Hematopoietic multipotent progenitor cell treated with erythropoietin and hydrocortisone succinate and interleukin-3 and kit ligand, for 4 days (in vitro differentiated cells): ENCODE results near the gene KLHDC7B.

Experiments
- DNase-seq: peaks from one replicate; pipeline ENCODE4 v3.0.0-alpha.2; 2015

The KLHDC7B gene

GRCh38 chr22:50545522-50546325, at the start of gene KLHDC7B:
KLHDC7B (plus strand) TSS chr22:50545899; CDS start chr22:50546244, 345 bp downstream.
- DNase-seq = peak; percentile 74

DNA sequence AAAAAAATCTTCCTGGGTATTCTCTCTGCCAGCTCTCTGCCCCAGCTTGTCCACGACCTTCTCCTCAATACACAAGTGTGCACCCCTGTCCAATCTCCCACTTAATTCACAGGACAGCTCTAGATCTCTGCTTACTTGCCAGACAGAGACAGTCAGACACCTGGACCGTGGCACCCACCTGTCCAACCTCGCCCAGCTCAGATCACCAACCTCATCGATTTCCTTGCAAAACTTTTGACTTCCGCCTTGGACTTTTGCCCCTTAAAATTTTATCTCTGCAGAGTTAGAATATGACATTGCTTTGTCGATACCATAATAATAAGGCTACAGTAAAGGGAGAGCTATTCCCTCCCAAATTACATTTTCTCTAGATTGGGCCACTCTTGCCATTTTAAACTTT, 48.6 kb upstream of the KLHDC7B start:
- no peak for DNase-seq

- DNase-seq = peak; percentile 86
These were observed 47.3 kb upstream of the KLHDC7B start for GRCh38 chr22:50498322-50498890.

DNA sequence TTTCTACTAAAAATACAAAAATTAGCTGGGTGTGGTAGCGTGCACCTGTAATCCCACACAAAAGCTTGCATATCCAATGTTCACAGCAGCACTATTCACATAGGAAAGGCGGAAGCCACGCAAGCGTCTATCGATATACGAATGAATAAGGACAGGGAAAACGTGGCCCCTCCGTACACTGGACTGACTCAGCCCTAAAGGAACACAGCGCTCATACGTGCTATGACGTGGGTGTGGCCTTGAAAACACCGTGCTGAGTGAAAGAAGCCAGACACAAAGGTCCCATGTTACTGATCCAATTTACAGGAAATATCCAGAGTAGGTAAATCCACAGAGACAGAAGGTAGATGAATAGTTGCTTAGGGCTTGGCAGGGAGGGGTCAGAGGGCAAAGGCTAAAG, 45.2 kb upstream of the KLHDC7B start:
- DNase-seq = no peak

GRCh38 chr22:50502096-50502495, 43.6 kb upstream of the KLHDC7B start:
- no peak for DNase-seq

- no peak for DNase-seq
These were observed 42.8 kb upstream of the KLHDC7B start for GRCh38 chr22:50502628-50503474.

- peak; percentile 55 for DNase-seq
These were observed 42.1 kb upstream of the KLHDC7B start for GRCh38 chr22:50503475-50504145.

DNA sequence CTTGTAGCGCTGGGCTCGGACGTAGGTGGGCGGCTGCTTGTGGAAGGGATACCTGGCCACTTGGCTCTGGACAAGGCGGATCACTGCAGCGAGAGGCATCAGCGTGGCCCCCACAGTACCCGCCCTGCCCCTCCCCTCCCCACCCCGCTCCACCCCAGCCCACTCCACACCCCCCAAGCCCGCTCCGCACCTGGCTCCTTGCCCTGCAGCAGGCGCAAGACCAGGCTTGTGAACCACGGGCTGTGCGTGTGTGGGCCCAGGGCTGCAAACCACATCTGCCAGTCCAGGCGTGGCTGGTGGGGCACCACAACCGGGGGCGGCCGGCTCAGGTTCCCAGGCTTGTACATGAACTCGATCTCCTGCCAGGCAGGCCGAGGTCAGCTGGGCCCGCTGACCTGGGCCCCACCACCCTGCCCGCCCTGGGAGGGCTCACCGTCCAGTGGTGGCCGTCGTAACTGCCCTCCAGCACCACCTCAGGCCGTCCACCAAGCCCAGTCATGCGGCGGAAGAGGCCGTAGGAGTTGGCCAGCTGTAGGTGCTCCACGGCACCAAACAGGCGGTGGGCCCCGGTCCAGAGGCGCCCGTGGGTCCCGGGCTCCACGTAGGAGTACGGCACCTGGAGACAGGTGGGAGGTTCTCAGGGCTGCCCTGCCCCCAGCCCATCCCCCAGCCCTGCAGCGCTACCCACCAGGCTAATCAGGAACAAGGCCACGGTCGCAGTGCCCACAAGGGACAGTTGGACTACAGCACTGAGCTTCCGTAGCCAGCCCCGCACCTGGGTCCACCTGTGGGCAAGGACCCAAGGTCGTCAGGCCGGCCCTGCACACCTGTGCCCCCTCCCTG, 41.1 kb upstream of the KLHDC7B start:
- peak; percentile 33 for DNase-seq

GRCh38 chr22:50505276-50505775, 40.4 kb upstream of the KLHDC7B start:
- no peak for DNase-seq

GRCh38 chr22:50505776-50506610, 39.7 kb upstream of the KLHDC7B start:
- DNase-seq = no peak

- no peak for DNase-seq
These were observed 38.9 kb upstream of the KLHDC7B start for GRCh38 chr22:50506611-50507420.

DNA sequence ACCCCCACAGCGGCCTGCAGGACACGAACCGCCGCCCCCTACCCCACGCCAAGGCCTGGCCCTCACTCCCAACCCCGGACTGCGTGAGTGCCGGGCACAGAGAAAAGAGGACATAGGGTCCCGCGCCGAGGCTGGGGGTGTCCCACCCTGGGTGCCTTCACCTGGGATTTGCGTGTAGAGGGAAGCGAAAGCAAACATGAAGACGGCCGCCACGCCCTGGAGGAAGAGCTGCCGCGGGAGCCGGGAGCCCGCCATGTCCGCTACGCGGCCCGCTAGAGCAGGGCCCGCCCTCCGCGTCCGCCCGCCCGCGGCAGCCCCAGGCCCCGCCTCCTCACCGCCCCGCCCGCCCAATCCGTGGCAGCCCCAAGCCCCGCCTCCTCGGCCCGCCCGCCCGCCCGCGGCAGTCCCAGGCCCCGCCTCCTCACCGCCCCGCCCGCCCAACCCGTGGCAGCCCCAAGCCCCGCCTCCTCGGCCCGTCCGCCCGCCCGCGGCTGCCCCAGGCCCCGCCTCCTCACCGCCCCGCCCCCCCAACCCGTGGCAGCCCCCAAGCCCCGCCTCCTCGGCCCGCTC, 38.2 kb upstream of the KLHDC7B start, which contains the start of gene LMF2:
Gene LMF2, minus strand, starts transcription at position 282 of the 570 bp plus-strand sequence. Its CDS starts 27 bp downstream, at position 255.
- no peak for DNase-seq

GRCh38 chr22:50507991-50508884, 37.5 kb upstream of the KLHDC7B start, which contains the start of gene NCAPH2:
NCAPH2 (plus strand) TSS chr22:50508224; CDS start chr22:50508338, 114 bp downstream.
- peak; percentile 99 for DNase-seq

GRCh38 chr22:50508897-50509296, 36.8 kb upstream of the KLHDC7B start:
- peak; percentile 28 for DNase-seq

DNA sequence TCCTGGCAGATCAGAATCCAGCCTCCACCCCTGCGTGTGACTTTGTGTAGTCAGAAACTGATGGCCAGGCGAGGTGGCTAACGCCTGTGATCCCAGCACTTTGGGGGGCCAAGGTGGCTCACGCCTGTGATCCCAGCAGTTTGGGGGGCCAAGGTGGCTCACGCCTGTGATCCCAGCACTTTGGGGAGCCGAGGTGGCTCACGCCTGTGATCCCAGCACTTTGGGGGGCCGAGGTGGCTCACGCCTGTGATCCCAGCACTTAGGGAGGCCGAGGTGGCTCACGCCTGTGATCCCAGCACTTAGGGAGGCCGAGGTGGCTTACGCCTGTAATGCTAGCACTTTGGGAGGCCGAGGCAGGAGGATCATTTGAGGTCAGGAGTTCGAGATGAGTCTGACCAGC, 32.5 kb upstream of the KLHDC7B start:
- DNase-seq = no peak

DNA sequence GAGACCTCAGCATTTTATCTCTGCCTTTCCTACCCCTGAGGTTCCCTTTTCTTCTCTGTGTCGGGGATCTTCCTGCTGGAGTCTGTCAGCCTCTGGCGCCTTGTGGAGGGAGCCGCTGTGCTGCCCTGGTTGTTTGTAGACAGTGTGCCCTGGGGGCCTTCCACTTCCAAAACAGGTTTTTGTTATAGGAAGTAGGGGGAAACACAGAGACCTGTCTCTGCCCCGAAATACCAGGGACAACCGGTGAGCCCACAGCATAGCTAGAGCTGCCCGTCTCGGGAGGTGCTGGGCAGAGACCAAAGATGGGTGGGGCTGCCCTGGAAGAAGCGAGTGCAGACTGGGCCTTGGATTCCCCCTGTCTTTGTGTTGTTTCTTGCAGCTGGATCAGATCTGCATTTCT, 29.6 kb upstream of the KLHDC7B start:
- DNase-seq = no peak

- DNase-seq = no peak
These were observed 28.8 kb upstream of the KLHDC7B start for GRCh38 chr22:50516891-50517290.
